ENCODE results near the gene CALML4.
"Not testable (repeated sequence)": the region's sequence is repeated elsewhere in the genome, so short reads cannot be mapped to it uniquely, and the experiment has no call there.

Gene CALML4

GRCh38 chr15:68204776-68205557 is at the start of gene CALML4:
CALML4 (minus strand) TSS chr15:68205332; CDS start chr15:68205247, 85 bp downstream.
- in situ Hi-C loops (cut with MboI; ENCODE audit: low sequenced_read_pairs), result no loop called here

- in situ Hi-C loops (cut with MboI; ENCODE audit: low sequenced_read_pairs), result no loop called here
These were observed 47.9 kb upstream of the CALML4 start for GRCh38 chr15:68252925-68253534.

- in situ Hi-C loops (cut with MboI; ENCODE audit: low sequenced_read_pairs), result no loop called here
These were observed 44.1 kb upstream of the CALML4 start for GRCh38 chr15:68249058-68249713.

GRCh38 chr15:68244235-68244634 is 39.1 kb upstream of the CALML4 start:
- in situ Hi-C loops (cut with MboI; ENCODE audit: low sequenced_read_pairs), result no loop called here

GRCh38 chr15:68241088-68241935 is 36.2 kb upstream of the CALML4 start:
- in situ Hi-C loops (cut with MboI; ENCODE audit: low sequenced_read_pairs), result no loop called here

GRCh38 chr15:68239025-68239424 is 33.9 kb upstream of the CALML4 start:
- in situ Hi-C loops (cut with MboI; ENCODE audit: low sequenced_read_pairs), result no loop called here

GRCh38 chr15:68235022-68235421 is 29.9 kb upstream of the CALML4 start:
- in situ Hi-C loops (cut with MboI; ENCODE audit: low sequenced_read_pairs), result no loop called here

- in situ Hi-C loops (cut with MboI; ENCODE audit: low sequenced_read_pairs), result not testable (repeated sequence)
These were observed 29.4 kb upstream of the CALML4 start for GRCh38 chr15:68234520-68234919.

- in situ Hi-C loops (cut with MboI; ENCODE audit: low sequenced_read_pairs), result no loop called here
These were observed 28.9 kb upstream of the CALML4 start for GRCh38 chr15:68234060-68234459.

- in situ Hi-C loops (cut with MboI; ENCODE audit: low sequenced_read_pairs), result no loop called here
These were observed 27.8 kb upstream of the CALML4 start for GRCh38 chr15:68232937-68233336.

GRCh38 chr15:68232449-68232848 is 27.3 kb upstream of the CALML4 start:
- in situ Hi-C loops (cut with MboI; ENCODE audit: low sequenced_read_pairs), result no loop called here

GRCh38 chr15:68231102-68231818 is 26.1 kb upstream of the CALML4 start:
- in situ Hi-C loops (cut with MboI; ENCODE audit: low sequenced_read_pairs), result no loop called here

- in situ Hi-C loops (cut with MboI; ENCODE audit: low sequenced_read_pairs), result no loop called here
These were observed 25.3 kb upstream of the CALML4 start for GRCh38 chr15:68230157-68231100.

GRCh38 chr15:68229386-68230156 is 24.4 kb upstream of the CALML4 start, which contains the start of gene CLN6:
CLN6 (minus strand) TSS chr15:68229728; CDS start chr15:68229584, 144 bp downstream.
- in situ Hi-C loops (cut with MboI; ENCODE audit: low sequenced_read_pairs), result no loop called here

- in situ Hi-C loops (cut with MboI; ENCODE audit: low sequenced_read_pairs), result no loop called here
These were observed 23.8 kb upstream of the CALML4 start for GRCh38 chr15:68228971-68229385.

- in situ Hi-C loops (cut with MboI; ENCODE audit: low sequenced_read_pairs), result no loop called here
These were observed 23.2 kb upstream of the CALML4 start for GRCh38 chr15:68228143-68228970.

GRCh38 chr15:68227643-68228142 is 22.6 kb upstream of the CALML4 start:
- in situ Hi-C loops (cut with MboI; ENCODE audit: low sequenced_read_pairs), result no loop called here
